Neural progenitor cell (in vitro differentiated cells): ENCODE measurements around the gene KLHL40. TPM values are rescaled to one million over a fixed set of nuclear protein-coding genes. Genes with fewer than 3 reads are reported as not detected.

Experiments used
- DNase-seq: peaks from one replicate; pipeline ENCODE4 v3.0.0-alpha.2; 2016; ENCODE audit warnings: low spot score
- H2AFZ ChIP-seq: fragments of 200-600 bp; sonication (generic); replicated peaks from 2 replicates; pipeline ENCODE4 v1.6.1; 2016; ENCODE audit warnings: antibody characterized with exemption
- H3F3A ChIP-seq: fragments of 200-600 bp; sonication (generic); 2 replicates; pipeline ENCODE4 v1.6.1; 2016; ENCODE audit warnings: antibody characterized with exemption, low read depth
- H3K27ac ChIP-seq: fragments of 200-600 bp; sonication (generic); 2 replicates; pipeline ENCODE4 v1.5.1; 2016; ENCODE audit warnings: mild to moderate bottlenecking
- H3K27me3 ChIP-seq: fragments of 200-600 bp; sonication (generic); 2 replicates; pipeline ENCODE4 v1.6.1; 2016; ENCODE audit warnings: mild to moderate bottlenecking, moderate library complexity
- H3K36me3 ChIP-seq: fragments of 200-600 bp; sonication (generic); 2 replicates; pipeline ENCODE4 v1.5.1; 2016
- H3K4me1 ChIP-seq: fragments of 200-600 bp; sonication (generic); 2 replicates; pipeline ENCODE4 v1.6.1; 2016; ENCODE audit warnings: mixed run types
- H3K4me2 ChIP-seq: fragments of 200-600 bp; sonication (generic); 2 replicates; pipeline ENCODE4 v1.6.1; 2016
- H3K4me3 ChIP-seq: fragments of 200-600 bp; sonication (generic); 2 replicates; pipeline ENCODE4 v1.5.1; 2016
- H3K79me2 ChIP-seq: fragments of 200-600 bp; sonication (generic); 2 replicates; pipeline ENCODE4 v1.6.1; 2016; ENCODE audit warnings: low read depth
- H3K9ac ChIP-seq: fragments of 200-600 bp; sonication (generic); 2 replicates; pipeline ENCODE4 v1.6.1; 2016
- H3K9me3 ChIP-seq: fragments of 200-600 bp; sonication (generic); 2 replicates; pipeline ENCODE4 v1.5.1; 2016; ENCODE audit warnings: low read depth
- H4K20me1 ChIP-seq: fragments of 200-600 bp; sonication (generic); 2 replicates; pipeline ENCODE4 v1.6.1; 2016; ENCODE audit warnings: low read depth
- H3K27ac Mint-ChIP-seq: 3 replicates; pipeline ENCODE4 v1.8.0; 2021; ENCODE audit warnings: mixed read lengths
- H3K27me3 Mint-ChIP-seq: 2 replicates; pipeline ENCODE4 v1.8.0; 2022; ENCODE audit warnings: low read depth, mild to moderate bottlenecking, inconsistent platforms, moderate library complexity, mixed read lengths; ENCODE audit not compliant: insufficient read depth
- H3K36me3 Mint-ChIP-seq: 3 replicates; pipeline ENCODE4 v1.8.0; 2021; ENCODE audit warnings: mixed read lengths
- H3K4me1 Mint-ChIP-seq: 3 replicates; pipeline ENCODE4 v1.8.0; 2021; ENCODE audit warnings: mixed read lengths
- H3K4me3 Mint-ChIP-seq: 3 replicates; pipeline ENCODE4 v1.8.0; 2021; ENCODE audit warnings: mild to moderate bottlenecking, moderate library complexity, mixed read lengths
- H3K9me3 Mint-ChIP-seq: 3 replicates; pipeline ENCODE4 v1.8.0; 2020; ENCODE audit warnings: mixed read lengths
- CTCF ChIP-seq: fragments of 200-600 bp; sonication (generic); IDR thresholded peaks from 2 replicates; pipeline ENCODE4 v1.5.1; 2017; ENCODE audit warnings: antibody characterized with exemption, mild to moderate bottlenecking
- EZH2 ChIP-seq: fragments of 200-600 bp; sonication (generic); IDR thresholded peaks from 2 replicates; pipeline ENCODE4 v1.6.1; 2017; ENCODE audit warnings: antibody characterized with exemption, mild to moderate bottlenecking, moderate library complexity
- EZH2phosphoT487 ChIP-seq: fragments of 200-600 bp; sonication (generic); IDR thresholded peaks from 2 replicates; pipeline ENCODE4 v1.6.1; 2017; ENCODE audit warnings: antibody characterized with exemption
- total RNA-seq: library from RNA; depleted of rRNA; stranded (reverse); fragments of >200 nt; gene quantifications from 2 replicates; pipeline ENCODE4 v1.2.3, GENCODE V29; 2015; ENCODE audit warnings: low replicate concordance

Gene KLHL40
- total RNA-seq, 1 donor from 2014 or later: not detected

- Histone ChIP-seq H3K9ac (no peak overlapping the region), H4K20me1 (no peaks in the 10 kb centered on the region), H3K27ac (no peak overlapping the region), H3K9me3 (no peaks in the 10 kb centered on the region), H3K36me3 (no peaks in the 10 kb centered on the region), H3F3A (no peaks in the 10 kb centered on the region), H3K79me2 (no peaks in the 10 kb centered on the region), H3K4me2 (no peak overlapping the region), H3K4me1 (no peaks in the 10 kb centered on the region), H3K4me3 (no peak overlapping the region), H2AFZ (no peak overlapping the region), H3K27me3 (no peaks in the 10 kb centered on the region)
- Mint-ChIP-seq H3K9me3 (peaks cover 11% of the 10 kb centered on the region), H3K4me1 (peaks cover 7% of the 10 kb centered on the region), H3K4me3 (no peak overlapping the region), H3K27ac (no peak overlapping the region), H3K27me3 (peaks cover 7% of the 10 kb centered on the region), H3K36me3 (no peaks in the 10 kb centered on the region)
- TF ChIP-seq CTCF: no peak
- TF ChIP-seq EZH2: no peak
- TF ChIP-seq EZH2phosphoT487: no peak
- DNase-seq: no peak
Measured at GRCh38 chr3:42670051-42670576, 15.2 kb upstream of the KLHL40 start.

- Histone ChIP-seq H3K4me2 (no peak overlapping the region), H3K27ac (no peak overlapping the region), H3F3A (no peaks in the 10 kb centered on the region), H4K20me1 (no peaks in the 10 kb centered on the region), H3K36me3 (no peaks in the 10 kb centered on the region), H3K9me3 (no peaks in the 10 kb centered on the region), H3K79me2 (no peaks in the 10 kb centered on the region), H2AFZ (no peak overlapping the region), H3K4me1 (no peaks in the 10 kb centered on the region), H3K4me3 (no peak overlapping the region), H3K27me3 (no peaks in the 10 kb centered on the region), H3K9ac (no peak overlapping the region)
- Mint-ChIP-seq H3K36me3 (no peaks in the 10 kb centered on the region), H3K9me3 (peaks cover 13% of the 10 kb centered on the region), H3K4me1 (peaks cover 7% of the 10 kb centered on the region), H3K4me3 (no peak overlapping the region), H3K27ac (no peak overlapping the region), H3K27me3 (peaks cover 7% of the 10 kb centered on the region)
- TF ChIP-seq CTCF (no peak), EZH2 (no peak), EZH2phosphoT487 (no peak)
- no peak for DNase-seq
Measured at GRCh38 chr3:42670670-42671069, 14.7 kb upstream of the KLHL40 start.

GRCh38 chr3:42672515-42672914, 12.8 kb upstream of the KLHL40 start:
- peaks cover 27% of the 10 kb centered on the region for H3K9me3 Mint-ChIP-seq
- H3K36me3 Mint-ChIP-seq: no peaks in the 10 kb centered on the region
- Histone ChIP-seq H2AFZ (no peak overlapping the region), H3K79me2 (no peaks in the 10 kb centered on the region), H3K4me1 (no peaks in the 10 kb centered on the region), H3K9me3 (no peaks in the 10 kb centered on the region), H4K20me1 (no peaks in the 10 kb centered on the region), H3K4me3 (no peak overlapping the region), H3K27me3 (no peaks in the 10 kb centered on the region), H3K4me2 (no peak overlapping the region), H3K9ac (no peak overlapping the region), H3K36me3 (no peaks in the 10 kb centered on the region), H3K27ac (no peak overlapping the region), H3F3A (no peaks in the 10 kb centered on the region)
- DNase-seq: no peak
- no peak overlapping the region for H3K4me3 Mint-ChIP-seq
- TF ChIP-seq EZH2phosphoT487: no peak
- TF ChIP-seq EZH2: no peak
- TF ChIP-seq CTCF: no peak
- peaks cover 3% of the 10 kb centered on the region for H3K4me1 Mint-ChIP-seq
- peaks cover 11% of the 10 kb centered on the region for H3K27me3 Mint-ChIP-seq
- no peak overlapping the region for H3K27ac Mint-ChIP-seq
